PC-9 (cell line): Measurements from ENCODE around the gene SOX2. TPM values are rescaled to one million over a fixed set of nuclear protein-coding genes. Genes with fewer than 3 reads are reported as not detected.

Experiments used
- BruUV-seq: library from RNA; stranded (reverse); fragments of 400-500 nt; replicated peaks from 2 replicates; lab custom pipeline; 2021; lab: Mats Ljungman, UMichigan
- CTCF ChIA-PET: fragments of 300-600 bp; sonication (Branson Sonifier 250); formaldehyde crosslinking; loops from one replicate; lab custom pipeline; 2022; ENCODE audit warnings: antibody characterized with exemption; lab: Charles Lee
- POLR2A ChIA-PET: fragments of 300-600 bp; sonication (Branson Sonifier 250); formaldehyde crosslinking; loops from one replicate; lab custom pipeline; 2022; ENCODE audit warnings: antibody characterized with exemption; ENCODE audit not compliant: unreplicated experiment; lab: Charles Lee
- DNase-seq, 2 experiments: peaks; one replicate each; pipeline versions ENCODE4 v3.0.0 to v3.0.0-alpha.2; 2015 to 2022; ENCODE audit warnings: mixed read lengths in 1 of 2
- H2AFZ ChIP-seq: fragments of 200-600 bp; sonication (generic); 2 replicates; pipeline ENCODE4 v1.8.1; 2017; ENCODE audit warnings: antibody characterized with exemption
- H3F3A ChIP-seq: fragments of 200-600 bp; sonication (generic); 2 replicates; pipeline ENCODE4 v1.8.1; 2017; ENCODE audit warnings: antibody characterized with exemption, mild to moderate bottlenecking, low read depth; ENCODE audit not compliant: insufficient read depth
- H3K27ac ChIP-seq: fragments of 200-600 bp; sonication (generic); 2 replicates; pipeline ENCODE4 v1.6.1; 2016; ENCODE audit warnings: mixed run types
- H3K27me3 ChIP-seq: fragments of 200-600 bp; sonication (generic); 2 replicates; pipeline ENCODE4 v1.6.1; 2016; ENCODE audit warnings: low read depth, mixed run types; ENCODE audit not compliant: insufficient read depth
- H3K36me3 ChIP-seq: fragments of 200-600 bp; sonication (generic); 2 replicates; pipeline ENCODE4 v1.6.1; 2016; ENCODE audit warnings: low read depth, mixed run types
- H3K4me1 ChIP-seq: fragments of 200-600 bp; sonication (generic); replicated peaks from 2 replicates; pipeline ENCODE4 v1.6.1; 2016; ENCODE audit warnings: mixed run types; ENCODE audit not compliant: insufficient read depth
- H3K4me2 ChIP-seq: fragments of 200-600 bp; sonication (generic); 2 replicates; pipeline ENCODE4 v1.6.1; 2017; ENCODE audit warnings: mixed run types
- H3K4me3 ChIP-seq: fragments of 200-600 bp; sonication (generic); 2 replicates; pipeline ENCODE4 v1.6.1; 2016; ENCODE audit warnings: mixed run types
- H3K79me2 ChIP-seq: fragments of 200-600 bp; sonication (generic); 2 replicates; pipeline ENCODE4 v1.6.1; 2017; ENCODE audit warnings: low read depth, mixed run types
- H3K9me2 ChIP-seq: fragments of 200-600 bp; sonication (generic); 2 replicates; pipeline ENCODE4 v1.8.1; 2017; ENCODE audit warnings: mild to moderate bottlenecking; ENCODE audit not compliant: insufficient read depth
- H3K9me3 ChIP-seq: fragments of 200-600 bp; sonication (generic); 2 replicates; pipeline ENCODE4 v1.8.1; 2016; ENCODE audit warnings: low read depth; ENCODE audit not compliant: insufficient read depth
- H4K20me1 ChIP-seq: fragments of 200-600 bp; sonication (generic); 2 replicates; pipeline ENCODE4 v1.8.1; 2017; ENCODE audit not compliant: insufficient read depth
- CTCF ChIP-seq: fragments of 200-600 bp; sonication (generic); conservative IDR thresholded peaks from 2 replicates; pipeline ENCODE4 v1.6.1; 2017; ENCODE audit warnings: mixed run types, antibody characterized with exemption, mild to moderate bottlenecking, moderate library complexity
- EZH2 ChIP-seq: fragments of 200-600 bp; sonication (generic); IDR thresholded peaks from 2 replicates; pipeline ENCODE4 v1.8.0; 2017; ENCODE audit warnings: antibody characterized with exemption, low read depth
- intact Hi-C: fragments of 100-400 bp; cut with micrococcal nuclease; formaldehyde crosslinking; loops from one replicate; pipeline ENCODE4 v1.10.0; 2022; ENCODE audit not compliant: unreplicated experiment
- total RNA-seq: library from RNA; stranded (reverse); gene quantifications from 2 replicates; pipeline ENCODE4 v1.2.3, GENCODE V29; 2021

The SOX2 gene
- total RNA-seq, 1 experiment from 2014 or later, result not detected

- intact Hi-C loops, result no loop called here
- POLR2A ChIA-PET, result interaction anchor here (0.6 kb wide), 1 partner anchor 15 kb away, joined by 11 read pairs; no protein-coding TSS in a partner anchor
- no TSS peak for BruUV-seq
These were observed 17.0 kb downstream of the SOX2 start for GRCh38 chr3:181728470-181729340.

GRCh38 chr3:181729341-181729869, 17.7 kb downstream of the SOX2 start:
- no peaks in the 10 kb centered on the region for H3K9me3 ChIP-seq

More at GRCh38 chr3:181728470-181729340, 17.0 kb downstream of the SOX2 start:
- Histone ChIP-seq H3K79me2 (no peaks in the 10 kb centered on the region), H2AFZ (no peak overlapping the region), H3K27ac (no peak overlapping the region), H3K9me3 (no peaks in the 10 kb centered on the region), H3F3A (no peaks in the 10 kb centered on the region), H3K4me2 (no peak overlapping the region), H4K20me1 (no peaks in the 10 kb centered on the region), H3K9me2 (no peaks in the 10 kb centered on the region), H3K27me3 (peaks cover 28% of the 10 kb centered on the region), H3K4me1 (no peaks in the 10 kb centered on the region), H3K36me3 (no peaks in the 10 kb centered on the region), H3K4me3 (no peak overlapping the region)
- TF ChIP-seq CTCF (no peak), EZH2 (no peak)
- CTCF ChIA-PET, result interaction anchor here (0.6 kb wide), 1 partner anchor 893 kb away, joined by 4 read pairs; no protein-coding TSS in a partner anchor
- DNase-seq, result peak in 1 of 2 experiments; percentile 12

More at GRCh38 chr3:181729341-181729869, 17.7 kb downstream of the SOX2 start:
- H3F3A ChIP-seq, result no peaks in the 10 kb centered on the region
- no peak overlapping the region for H3K4me2 ChIP-seq
- TF ChIP-seq EZH2 (no peak), CTCF (no peak)
- no peaks in the 10 kb centered on the region for H4K20me1 ChIP-seq
- H3K79me2 ChIP-seq, result no peaks in the 10 kb centered on the region
- no peak overlapping the region for H2AFZ ChIP-seq
- intact Hi-C loops, result no loop called here
- CTCF ChIA-PET, result interaction anchor here (0.6 kb wide), 1 partner anchor 893 kb away, joined by 4 read pairs; no protein-coding TSS in a partner anchor
- POLR2A ChIA-PET, result no interaction called here
- no peak for DNase-seq
- H3K4me1 ChIP-seq, result no peaks in the 10 kb centered on the region
- no peaks in the 10 kb centered on the region for H3K9me2 ChIP-seq
- peaks cover 21% of the 10 kb centered on the region for H3K27me3 ChIP-seq
- H3K36me3 ChIP-seq, result no peaks in the 10 kb centered on the region
- BruUV-seq, result no TSS peak
- no peak overlapping the region for H3K4me3 ChIP-seq
- no peak overlapping the region for H3K27ac ChIP-seq
